ENCODE data around the gene POLE.

The POLE gene

DNA sequence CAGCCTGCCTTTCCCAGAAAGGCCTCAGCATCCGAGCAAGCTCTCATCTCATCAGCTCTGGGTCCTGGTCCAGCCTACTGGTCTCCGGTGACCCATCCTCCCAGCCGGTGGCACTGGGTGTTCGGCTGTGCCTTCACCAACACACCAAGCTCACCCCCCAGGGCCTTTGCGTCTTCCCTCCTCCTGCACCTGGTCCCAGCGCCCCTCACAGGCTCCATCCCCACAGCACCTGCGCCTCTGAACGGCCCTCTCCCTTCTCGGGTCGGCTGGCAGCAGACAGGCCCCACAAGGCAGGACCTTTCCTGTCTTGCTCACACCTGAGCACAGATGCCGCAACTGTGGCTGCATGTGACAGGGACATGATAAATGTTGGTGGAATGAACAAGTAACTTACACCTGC lies 55.5 kb downstream of the POLE start:
- DNase-seq (ENCODE audit: low read depth), result no peak

DNA sequence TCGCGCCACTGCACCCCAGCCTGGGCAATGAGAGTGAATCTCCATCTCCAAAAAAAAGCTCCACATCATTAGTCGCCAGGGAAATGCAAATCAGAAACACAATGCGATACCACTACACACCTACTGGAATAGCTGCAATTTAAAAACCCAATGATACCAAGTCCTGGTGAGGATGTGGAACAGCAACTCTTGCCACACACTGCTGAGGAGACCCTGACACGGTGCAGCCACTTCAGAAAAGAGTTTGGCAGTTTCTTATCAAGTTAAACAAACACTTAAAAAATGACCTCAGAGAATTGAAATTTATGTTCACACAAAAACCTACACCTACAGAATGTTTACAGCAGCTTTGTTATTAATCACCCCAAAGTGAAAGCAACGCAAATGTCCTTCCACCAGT lies 56.5 kb downstream of the POLE start:
- no peak for DNase-seq (ENCODE audit: low read depth)

GRCh38 chr12:132629330-132629729 lies 57.8 kb downstream of the POLE start:
- no peak for DNase-seq (ENCODE audit: low read depth)

- no peak for DNase-seq (ENCODE audit: low read depth)
Measured at GRCh38 chr12:132625731-132626430, 61.3 kb downstream of the POLE start.

GRCh38 chr12:132624910-132625630 lies 62.1 kb downstream of the POLE start:
- no peak for DNase-seq (ENCODE audit: low read depth)

- no peak for DNase-seq (ENCODE audit: low read depth)
Measured at GRCh38 chr12:132624186-132624855, 62.8 kb downstream of the POLE start.

GRCh38 chr12:132623072-132623869 lies 63.9 kb downstream of the POLE start:
- DNase-seq (ENCODE audit: low read depth), result no peak

DNA sequence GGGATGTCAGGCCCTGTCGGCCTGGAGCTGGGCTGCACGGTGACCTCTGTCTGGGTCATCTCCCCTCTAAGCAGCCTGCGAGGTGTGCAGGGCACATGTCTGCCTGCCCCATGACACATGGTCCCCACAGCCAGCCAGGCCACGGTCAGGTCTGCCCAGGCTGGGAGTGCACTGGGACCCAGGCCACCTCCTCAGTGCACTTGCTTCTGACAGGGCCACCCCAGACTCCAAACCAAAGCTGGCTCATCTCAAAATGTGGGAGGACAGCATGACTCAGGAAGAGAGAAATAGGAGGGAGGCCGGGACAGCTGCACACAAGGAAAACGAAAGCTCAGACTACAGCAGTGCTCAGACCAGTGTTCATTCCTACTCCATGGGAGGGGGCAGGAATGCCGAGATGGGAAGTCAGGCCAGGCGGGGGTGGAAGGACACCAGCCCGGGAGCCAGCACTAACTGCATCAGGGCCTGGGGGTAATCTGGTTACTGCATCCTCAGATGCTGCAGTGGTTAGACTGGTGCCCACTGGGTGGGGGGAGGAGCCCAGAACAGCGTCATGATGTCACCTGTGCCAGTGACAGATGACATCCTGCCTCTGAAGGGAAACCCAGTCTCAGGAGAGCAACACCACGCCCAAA lies 64.6 kb downstream of the POLE start:
- DNase-seq (ENCODE audit: low read depth), result peak; percentile 70

DNA sequence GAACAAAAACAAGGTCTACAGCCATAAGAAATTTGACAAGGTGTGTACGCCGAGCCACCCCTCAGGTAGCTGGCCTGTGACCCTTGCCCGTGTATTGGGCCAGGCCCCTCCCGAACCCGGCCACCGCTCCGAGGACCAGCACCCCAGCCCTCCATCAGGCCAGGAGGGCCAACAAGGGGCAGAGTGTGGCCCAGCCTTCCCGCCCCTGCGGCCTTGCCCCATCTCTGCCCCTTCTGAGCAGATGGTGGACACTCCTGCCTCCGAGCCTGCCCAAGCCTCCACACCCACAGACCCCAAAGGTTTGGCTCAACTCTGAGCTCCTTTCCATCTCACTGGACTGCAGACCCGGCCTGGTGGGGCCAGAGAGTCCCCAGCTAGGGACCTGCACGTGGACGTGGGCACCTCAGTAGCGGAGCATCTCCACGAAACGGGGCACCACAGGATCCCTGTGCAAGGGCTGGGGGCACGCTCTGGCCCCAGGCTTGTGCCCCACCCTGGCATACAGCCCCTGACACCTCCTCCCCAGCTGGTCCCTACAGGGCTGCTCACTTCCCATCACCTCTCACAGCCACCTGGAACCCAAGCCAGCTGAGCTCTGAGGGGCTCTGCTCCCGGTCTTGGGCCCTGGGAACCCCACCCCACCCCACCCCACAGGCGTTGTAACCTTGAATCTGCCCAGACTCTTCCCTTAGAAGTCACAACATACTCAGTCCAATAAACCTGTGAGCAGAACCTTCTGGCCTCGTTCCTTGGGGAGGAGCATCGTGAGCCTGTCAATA lies 65.3 kb downstream of the POLE start:
- DNase-seq (ENCODE audit: low read depth), result no peak

GRCh38 chr12:132620899-132621656 lies 66.1 kb downstream of the POLE start:
- no peak for DNase-seq (ENCODE audit: low read depth)

DNA sequence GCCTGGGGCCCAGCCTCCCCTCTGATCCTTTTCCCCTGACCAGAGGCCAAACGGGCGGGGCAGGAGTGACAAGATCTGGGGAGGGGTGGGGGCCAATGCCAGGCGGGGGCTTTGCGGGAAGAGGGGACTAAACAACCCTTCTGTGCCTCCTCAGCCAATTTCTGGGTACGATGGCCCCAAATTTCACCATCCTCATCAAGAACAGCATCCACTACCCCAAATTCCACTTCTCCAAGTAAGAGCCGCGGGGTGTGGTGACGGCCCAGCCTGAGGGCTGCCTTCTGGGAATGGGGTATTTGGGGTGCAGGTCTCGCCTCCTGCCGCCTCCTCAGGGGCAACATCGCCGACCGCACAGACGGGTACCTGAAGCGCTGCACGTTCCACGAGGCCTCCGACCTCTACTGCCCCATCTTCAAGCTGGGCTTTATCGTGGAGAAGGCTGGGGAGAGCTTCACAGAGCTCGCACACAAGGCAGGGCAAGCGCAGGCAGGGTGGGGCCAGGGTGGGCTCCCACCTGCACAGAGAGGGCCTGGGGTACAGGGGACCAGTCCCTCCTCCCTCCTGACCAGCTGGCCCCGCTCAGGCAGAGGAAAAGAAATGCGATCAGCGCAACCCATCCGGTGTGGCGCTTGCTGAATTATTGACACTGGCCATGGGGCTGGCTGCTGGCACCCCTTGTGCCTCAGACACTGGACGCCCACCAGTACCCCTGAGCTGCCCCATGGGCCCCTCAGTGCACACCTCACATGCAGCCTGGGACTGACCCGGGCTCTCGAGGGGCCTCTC lies 66.8 kb downstream of the POLE start:
- no peak for DNase-seq (ENCODE audit: low read depth)

DNA sequence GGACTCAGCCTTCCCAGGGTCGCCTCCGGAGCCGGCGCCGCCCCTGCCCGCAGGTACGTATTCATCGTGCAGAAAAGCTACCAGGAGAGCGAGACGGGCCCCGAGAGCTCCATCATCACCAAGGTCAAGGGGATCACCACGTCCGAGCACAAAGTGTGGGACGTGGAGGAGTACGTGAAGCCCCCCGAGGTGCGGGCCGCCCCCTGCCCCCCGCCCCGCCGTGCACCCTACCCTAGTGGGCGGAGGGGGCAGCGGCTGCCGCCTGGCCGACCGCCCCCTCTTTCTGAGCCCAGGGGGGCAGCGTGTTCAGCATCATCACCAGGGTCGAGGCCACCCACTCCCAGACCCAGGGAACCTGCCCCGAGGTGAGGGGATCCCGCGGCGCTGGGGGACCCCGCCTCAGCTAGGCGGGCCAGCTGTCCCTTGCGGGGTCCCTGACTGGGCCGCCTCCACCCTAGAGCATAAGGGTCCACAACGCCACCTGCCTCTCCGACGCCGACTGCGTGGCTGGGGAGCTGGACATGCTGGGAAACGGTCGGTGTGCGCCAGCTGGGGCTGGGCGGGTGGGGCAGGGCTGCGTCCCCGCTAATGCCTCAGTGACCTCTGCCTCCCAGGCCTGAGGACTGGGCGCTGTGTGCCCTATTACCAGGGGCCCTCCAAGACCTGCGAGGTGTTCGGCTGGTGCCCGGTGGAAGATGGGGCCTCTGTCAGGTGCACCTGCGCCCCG lies 67.6 kb downstream of the POLE start:
- no peak for DNase-seq (ENCODE audit: low read depth)

GRCh38 chr12:132619071-132619385 lies 68.1 kb downstream of the POLE start:
- no peak for DNase-seq (ENCODE audit: low read depth)

GRCh38 chr12:132618683-132619043 lies 68.5 kb downstream of the POLE start, which contains the start of gene P2RX2:
Gene P2RX2 (plus strand): TSS chr12:132618776. CDS start chr12:132618817, 41 bp downstream.
- no peak for DNase-seq (ENCODE audit: low read depth)

- no peak for DNase-seq (ENCODE audit: low read depth)
Measured at GRCh38 chr12:132617822-132618682, 69.1 kb downstream of the POLE start.

- DNase-seq (ENCODE audit: low read depth), result no peak
Measured at GRCh38 chr12:132617135-132617701, 69.9 kb downstream of the POLE start.

- no peak for DNase-seq (ENCODE audit: low read depth)
Measured at GRCh38 chr12:132615579-132616038, 71.5 kb downstream of the POLE start.
